AG04449 (cell line): ENCODE data around the gene CHD9NB.

ENCODE experiments used
- CTCF ChIA-PET: fragments of 350-600 bp; formaldehyde crosslinking; extraction: SDS; loops from one replicate; lab custom pipeline; 2021; ENCODE audit warnings: antibody characterized with exemption; lab: Yijun Ruan, JAX
- POLR2A ChIA-PET: fragments of 400-600, 350-600 bp; formaldehyde crosslinking; extraction: SDS; loops from one replicate; lab custom pipeline; 2020; ENCODE audit warnings: antibody characterized with exemption, inconsistent platforms; lab: Yijun Ruan, JAX
- DNase-seq: peaks from one replicate; pipeline ENCODE4 v3.0.0-alpha.2; 2010; ENCODE audit warnings: low read depth, low spot score
- H3K4me3 ChIP-seq: 2 replicates; pipeline ENCODE4 v1.5.1; 2011; ENCODE audit warnings: low read depth, mild to moderate bottlenecking, control low read depth, low read length
- CTCF ChIP-seq: IDR thresholded peaks from one replicate; pipeline ENCODE4 v1.5.1; 2011; ENCODE audit warnings: mild to moderate bottlenecking, moderate library complexity, low read length, control low read depth, inconsistent platforms; ENCODE audit not compliant: insufficient read depth; ENCODE audit errors: missing control alignments

CHD9NB gene

GRCh38 chr16:53097190-53097589, 44.5 kb upstream of the CHD9NB start:
- CTCF ChIA-PET = interaction anchor here (1.5 kb wide), 1 partner anchor 63 kb away, joined by 4 read pairs; no protein-coding TSS in a partner anchor
- no peak overlapping the region for H3K4me3 ChIP-seq
- POLR2A ChIA-PET = no interaction called here

GRCh38 chr16:53094013-53094630, 41.4 kb upstream of the CHD9NB start:
- TF ChIP-seq CTCF = no peak
- ChIA-PET CTCF (interaction anchor here (1.0 to 1.2 kb wide), 2 partner anchors 14 to 114 kb away, joined by 3 read pairs; no protein-coding TSS in a partner anchor), POLR2A (no interaction called here)
- no peak for DNase-seq
- no peak overlapping the region for H3K4me3 ChIP-seq

More at GRCh38 chr16:53097190-53097589, 44.5 kb upstream of the CHD9NB start:
- no peak for TF ChIP-seq CTCF
- DNase-seq = no peak

- TF ChIP-seq CTCF = no peak
- POLR2A ChIA-PET = no interaction called here
- no peak overlapping the region for H3K4me3 ChIP-seq
- DNase-seq = no peak
- CTCF ChIA-PET = interaction anchor here (0.7 to 1.2 kb wide), 3 partner anchors 13 to 114 kb away, joined by 3 read pairs; no protein-coding TSS in a partner anchor
Observed at GRCh38 chr16:53093162-53093744, 40.6 kb upstream of the CHD9NB start.

GRCh38 chr16:53092284-53092683, 39.6 kb upstream of the CHD9NB start:
- TF ChIP-seq CTCF = no peak
- CTCF ChIA-PET = interaction anchor here (1.0 kb wide), 1 partner anchor 37 kb away, joined by 5 read pairs; the partner anchor contains the start of gene CHD9
- no peak overlapping the region; the same call in 1 of the 2 replicates for H3K4me3 ChIP-seq
- POLR2A ChIA-PET = interaction anchor here (2.4 to 3.1 kb wide), 2 partner anchors 12 to 37 kb away, joined by 14 to 29 read pairs; no protein-coding TSS in a partner anchor
- DNase-seq = no peak

- no peak for TF ChIP-seq CTCF
Observed at GRCh38 chr16:53091466-53092211, 38.9 kb upstream of the CHD9NB start.

More at GRCh38 chr16:53091466-53092211, 38.9 kb upstream of the CHD9NB start:
- DNase-seq = peak; percentile 81
- ChIA-PET CTCF (interaction anchor here (1.0 to 1.2 kb wide), 3 partner anchors 36 to 116 kb away, joined by 3 to 6 read pairs (median 5); partner anchors contain the start of gene CHD9), POLR2A (interaction anchor here (0.6 to 3.1 kb wide), 7 partner anchors 8 to 413 kb away, joined by 3 to 29 read pairs (median 12); partner anchors contain the start of gene CHD9)
- peak overlapping the region; percentile 21 for H3K4me3 ChIP-seq
